A172 (cell line): Measurements from ENCODE around the gene GABRA6. TPM values are rescaled to one million over a fixed set of nuclear protein-coding genes. Genes with fewer than 3 reads are reported as not detected.
"Not testable (repeated sequence)": the region's sequence is repeated elsewhere in the genome, so short reads cannot be mapped to it uniquely, and the experiment has no call there.

Experiments
- DNase-seq: peaks from one replicate; pipeline ENCODE4 v3.0.0-alpha.2; 2015; ENCODE audit warnings: low spot score
- total RNA-seq: library from RNA; depleted of rRNA; stranded (reverse); fragments of >200 nt; shearing (Covaris generic); gene quantifications from 2 replicates; pipeline ENCODE4 v1.2.3, GENCODE V29; 2014; rRNA removed

GABRA6 gene
- not detected in 2 replicates for total RNA-seq

DNA sequence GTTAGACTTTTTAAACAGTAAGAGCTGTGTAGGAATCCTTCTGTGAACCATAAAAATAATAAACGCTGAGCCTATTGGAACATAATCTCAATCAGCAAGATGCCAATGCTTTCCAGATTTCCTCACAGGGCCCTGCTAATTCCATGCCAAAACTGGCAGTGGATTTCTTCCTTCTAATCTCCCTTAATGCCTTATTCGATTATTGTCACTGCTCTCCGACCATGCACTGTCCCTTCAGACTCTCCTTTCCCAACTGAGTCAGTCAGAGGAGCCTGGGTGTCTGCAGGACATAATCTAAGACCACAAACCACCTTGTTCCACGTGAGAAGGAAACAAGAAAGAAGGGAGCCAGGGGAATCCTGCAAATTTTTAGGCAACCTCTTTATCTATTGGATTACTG lies at the start of gene GABRA6:
Gene GABRA6 (plus strand): TSS at position 261 of the 400 bp plus-strand sequence. CDS start 269 bp downstream, outside the sequence.
- DNase-seq = no peak

DNA sequence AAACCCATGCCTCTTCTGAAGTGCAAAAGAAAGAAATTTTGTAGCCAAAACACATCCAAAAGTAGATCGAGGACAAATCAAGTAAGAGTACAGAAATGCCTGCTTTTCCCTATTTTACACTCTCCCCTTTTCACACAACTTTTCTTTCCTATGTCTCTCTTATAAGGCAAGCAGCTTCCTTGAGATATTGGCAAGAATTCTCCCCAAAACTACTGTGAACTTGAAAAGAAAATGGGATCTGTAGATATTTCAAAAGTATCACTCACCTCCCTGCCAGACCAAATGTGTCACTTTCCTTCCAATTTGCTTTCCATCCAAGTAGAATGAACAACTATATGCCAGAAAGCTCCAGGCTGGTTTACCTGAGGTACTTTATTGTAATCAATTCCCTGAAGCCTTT lies 47.9 kb upstream of the GABRA6 start:
- no peak for DNase-seq

DNA sequence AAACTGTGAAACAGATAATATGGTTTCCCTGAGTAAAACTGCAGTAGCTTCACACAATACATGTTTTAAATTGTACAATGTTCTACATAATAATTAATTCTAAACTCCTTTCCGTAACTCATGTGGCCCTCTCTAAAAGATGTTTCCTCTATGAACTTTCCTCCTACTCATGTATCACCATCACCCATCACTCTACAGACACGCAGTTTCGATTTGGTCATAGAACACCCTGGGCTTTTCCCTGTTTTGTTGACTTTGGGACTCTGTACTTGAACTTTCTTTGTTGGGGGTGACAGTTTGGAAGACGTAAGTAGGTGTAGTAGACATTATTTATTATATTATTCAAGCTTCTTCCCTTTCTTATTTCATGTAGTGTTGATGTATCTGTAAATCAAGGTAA lies 44.1 kb upstream of the GABRA6 start:
- DNase-seq = no peak

DNA sequence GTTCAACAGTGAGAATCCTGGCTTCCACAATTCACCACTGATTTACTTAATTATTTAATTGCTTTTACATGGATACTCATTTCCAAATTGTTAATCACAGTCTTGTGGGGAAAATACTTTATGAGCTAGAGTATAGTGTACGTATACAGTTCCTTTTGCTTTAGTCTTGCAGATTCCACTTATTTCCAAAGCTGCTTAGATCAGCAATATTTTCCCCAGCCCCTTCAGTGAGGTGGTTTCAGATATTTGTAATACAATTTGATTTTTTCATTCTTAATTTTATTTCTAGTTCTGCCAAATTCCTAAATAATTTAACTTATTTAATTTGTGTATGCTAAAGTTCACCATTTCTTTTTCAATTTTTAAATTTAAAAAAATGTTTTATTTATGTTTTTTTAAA lies 40.3 kb upstream of the GABRA6 start:
- no peak for DNase-seq

DNA sequence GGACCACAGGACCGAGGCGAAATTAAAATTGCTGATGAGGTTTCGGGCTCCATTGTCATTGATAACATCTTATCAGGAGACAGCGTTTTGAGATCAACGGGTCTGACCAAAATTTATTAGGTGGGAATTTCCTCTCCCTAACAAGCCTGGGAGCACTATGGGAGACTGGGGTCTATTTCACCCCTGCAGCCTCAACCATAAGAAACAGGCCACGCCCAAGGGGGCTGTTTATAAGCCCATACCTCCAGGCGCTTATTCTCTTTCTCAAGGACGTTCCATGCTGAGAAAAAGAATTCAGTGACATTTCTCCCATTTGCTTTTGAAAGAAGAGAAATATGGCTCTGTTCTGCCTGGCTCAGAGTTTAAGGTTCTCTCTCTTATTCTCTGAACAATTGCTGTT lies 33.6 kb upstream of the GABRA6 start:
- not testable (repeated sequence) for DNase-seq

DNA sequence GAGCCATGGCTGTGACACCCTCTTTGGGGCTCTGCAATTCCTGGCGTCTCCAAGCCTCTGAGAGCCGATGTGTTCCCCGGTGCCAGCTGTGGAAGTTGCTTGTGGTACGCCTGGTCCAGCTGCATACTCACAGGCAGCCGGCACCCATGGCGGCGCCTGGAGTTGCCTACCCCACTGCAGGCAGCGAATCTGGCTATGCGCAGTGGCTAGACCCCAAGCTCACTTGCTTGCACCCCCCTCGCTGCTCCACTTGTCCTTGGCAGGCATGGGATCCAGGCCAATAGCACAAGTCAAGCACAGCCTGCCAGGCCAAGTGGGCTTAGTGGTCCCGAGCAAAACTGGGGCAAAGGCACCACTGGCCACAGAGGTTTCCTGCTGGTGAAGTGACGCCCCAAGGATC lies 24.7 kb upstream of the GABRA6 start:
- no peak for DNase-seq

DNA sequence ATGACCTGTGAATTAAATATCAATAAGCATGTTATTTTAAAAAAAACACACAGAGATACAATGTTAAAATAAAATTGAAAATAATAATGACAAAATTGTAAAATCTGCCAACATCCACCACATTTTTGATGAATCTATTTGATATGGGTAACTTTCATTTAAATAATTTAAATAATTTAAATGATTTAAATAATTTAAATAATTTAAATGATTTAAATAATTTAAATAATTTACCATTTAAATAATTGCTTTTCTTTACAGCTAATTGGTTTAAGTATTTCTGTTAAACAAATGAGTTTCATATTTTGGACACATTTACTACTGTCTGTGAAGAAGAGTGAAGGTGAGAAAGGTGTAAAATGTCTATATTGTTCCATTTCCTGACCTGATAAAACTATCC lies 22.1 kb upstream of the GABRA6 start:
- DNase-seq = no peak

DNA sequence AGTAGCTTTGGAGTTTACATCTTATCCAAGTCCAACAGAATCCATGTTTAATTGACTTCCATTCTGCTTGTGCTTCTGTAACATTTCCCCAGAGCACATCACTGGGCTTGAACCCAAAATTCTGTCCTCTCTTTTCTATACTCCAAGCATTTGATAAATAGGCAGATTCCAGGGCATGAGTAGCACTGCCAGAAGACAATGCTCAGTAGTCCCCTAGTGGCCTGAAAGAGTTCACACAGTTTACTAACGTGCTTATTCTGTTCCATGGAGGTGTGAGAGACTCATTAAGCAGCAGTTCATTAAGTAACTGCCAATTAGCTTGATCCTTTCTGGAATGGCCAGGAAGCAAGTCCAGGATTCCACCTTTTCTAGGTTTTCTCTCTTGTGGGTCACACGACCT lies 9.4 kb upstream of the GABRA6 start:
- no peak for DNase-seq

DNA sequence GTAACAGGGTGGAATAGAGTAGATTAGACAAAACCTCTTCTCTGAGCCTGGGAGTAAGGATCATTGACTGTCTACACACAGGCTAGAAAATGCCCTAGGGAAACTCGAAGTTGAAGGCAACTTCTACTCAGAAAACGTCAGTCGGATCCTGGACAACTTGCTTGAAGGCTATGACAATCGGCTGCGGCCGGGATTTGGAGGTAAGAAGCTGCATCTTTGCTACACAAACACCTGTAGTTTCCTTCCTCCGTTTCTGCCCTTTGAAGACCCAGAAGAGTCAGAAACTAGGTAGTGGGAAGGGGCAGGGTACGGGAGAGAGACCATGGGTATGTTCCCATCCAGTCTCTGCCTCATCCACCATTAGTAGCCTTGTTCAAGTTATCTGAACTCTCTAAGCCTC lies 628 bp downstream of the GABRA6 start:
- no peak for DNase-seq

DNA sequence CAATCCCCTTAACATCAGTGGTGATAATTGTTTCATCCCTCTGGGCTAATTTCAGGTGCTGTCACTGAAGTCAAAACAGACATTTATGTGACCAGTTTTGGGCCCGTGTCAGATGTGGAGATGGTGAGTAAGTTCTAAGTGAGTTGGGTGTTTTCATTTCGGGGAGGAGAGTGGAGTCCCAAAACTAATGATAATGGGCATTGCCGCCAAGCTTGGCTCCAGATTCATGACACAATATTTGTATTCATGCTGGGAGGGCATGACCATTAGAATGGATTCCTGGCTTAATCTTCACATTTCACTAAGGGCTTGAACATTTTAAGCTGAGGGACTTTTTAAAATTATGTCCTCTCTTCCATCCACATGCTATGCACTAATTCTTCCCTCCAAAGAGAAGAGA lies 1.4 kb downstream of the GABRA6 start:
- DNase-seq = no peak

DNA sequence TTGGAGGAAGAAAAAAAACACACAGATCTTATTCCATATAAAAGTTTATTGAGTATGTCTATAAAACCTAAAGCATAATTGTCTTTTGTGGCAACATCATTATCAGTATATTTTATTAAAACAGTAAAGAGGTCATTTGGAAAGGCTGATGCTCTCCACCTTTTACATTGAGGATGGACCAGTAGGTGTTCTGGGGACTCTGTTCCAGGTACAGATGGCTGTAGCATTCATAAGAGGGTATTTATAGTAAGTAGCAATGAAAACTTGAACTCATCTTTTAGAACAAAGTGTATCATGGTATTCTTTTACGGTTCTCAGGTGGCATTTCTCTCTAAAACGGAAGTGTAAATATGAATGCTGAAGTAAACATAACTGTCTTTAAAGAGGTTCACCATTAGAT lies 1.8 kb downstream of the GABRA6 start:
- no peak for DNase-seq

DNA sequence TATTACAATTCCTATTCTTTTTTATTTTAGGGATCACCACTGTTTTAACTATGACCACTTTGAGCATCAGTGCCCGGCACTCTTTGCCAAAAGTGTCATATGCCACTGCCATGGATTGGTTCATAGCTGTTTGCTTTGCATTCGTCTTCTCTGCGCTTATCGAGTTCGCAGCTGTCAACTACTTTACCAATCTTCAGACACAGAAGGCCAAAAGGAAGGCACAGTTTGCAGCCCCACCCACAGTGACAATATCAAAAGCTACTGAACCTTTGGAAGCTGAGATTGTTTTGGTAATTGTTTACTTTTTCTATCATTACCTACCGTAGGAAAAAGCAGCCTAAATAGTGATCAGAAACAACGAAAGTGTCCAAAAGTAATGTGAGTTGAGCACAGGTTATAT lies 6.4 kb downstream of the GABRA6 start:
- DNase-seq = no peak

DNA sequence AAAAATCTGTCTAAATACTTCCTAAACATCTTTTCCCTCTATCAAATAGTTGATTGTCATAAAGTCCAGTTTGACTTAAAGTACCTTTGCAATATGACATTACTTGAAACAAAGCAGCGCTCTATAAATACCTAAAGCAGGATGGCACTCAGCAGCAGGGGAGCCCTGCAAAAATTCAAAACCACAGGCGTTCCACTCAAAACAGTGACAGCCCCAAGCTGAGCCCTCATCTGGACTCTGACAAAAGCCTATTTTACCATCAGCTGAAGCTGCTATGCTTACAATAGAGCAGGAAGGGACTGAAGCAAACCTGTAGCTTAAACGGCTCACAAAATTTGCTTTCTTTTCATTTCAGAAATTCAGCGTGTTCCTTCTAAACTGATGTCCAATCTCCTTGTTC lies 11.5 kb downstream of the GABRA6 start:
- DNase-seq = no peak

DNA sequence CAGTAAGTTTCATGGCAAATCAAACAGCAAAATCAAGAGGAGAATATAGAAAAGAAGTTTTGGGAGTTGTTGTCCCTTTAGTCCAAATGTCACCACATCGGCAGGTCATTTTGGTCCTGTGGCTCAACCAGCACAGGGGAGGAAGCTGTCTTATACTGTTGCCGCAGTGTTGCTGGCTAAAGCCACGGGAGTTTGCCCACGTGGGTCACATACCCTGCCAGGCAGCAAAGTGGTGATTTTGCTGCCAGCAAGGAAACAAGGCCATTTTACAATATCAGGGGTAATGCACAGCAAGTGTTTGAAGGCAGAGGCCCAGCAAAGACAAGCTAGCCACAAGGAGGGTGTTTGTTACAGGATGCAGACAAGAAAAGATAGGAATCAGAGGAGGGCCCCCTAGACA lies 14.5 kb downstream of the GABRA6 start:
- DNase-seq = no peak

DNA sequence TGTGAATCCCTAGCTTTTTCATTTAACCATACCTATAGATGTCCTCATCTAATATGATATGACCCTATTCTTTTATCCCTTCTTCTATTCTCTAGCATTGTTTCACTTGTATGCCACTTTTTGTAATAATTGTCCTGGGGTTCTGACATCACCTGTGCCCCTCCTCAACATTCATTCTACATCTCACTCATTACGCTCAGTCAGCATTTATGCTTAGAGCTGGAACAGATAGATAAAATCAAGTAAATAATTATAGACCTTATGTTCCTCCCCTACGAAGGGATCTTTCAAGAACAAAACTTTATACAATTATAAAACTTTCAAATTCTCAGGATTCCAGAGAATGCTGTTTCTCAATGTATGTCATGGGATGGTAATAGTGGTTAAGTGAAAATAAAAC lies 18.0 kb downstream of the GABRA6 start:
- no peak for DNase-seq

DNA sequence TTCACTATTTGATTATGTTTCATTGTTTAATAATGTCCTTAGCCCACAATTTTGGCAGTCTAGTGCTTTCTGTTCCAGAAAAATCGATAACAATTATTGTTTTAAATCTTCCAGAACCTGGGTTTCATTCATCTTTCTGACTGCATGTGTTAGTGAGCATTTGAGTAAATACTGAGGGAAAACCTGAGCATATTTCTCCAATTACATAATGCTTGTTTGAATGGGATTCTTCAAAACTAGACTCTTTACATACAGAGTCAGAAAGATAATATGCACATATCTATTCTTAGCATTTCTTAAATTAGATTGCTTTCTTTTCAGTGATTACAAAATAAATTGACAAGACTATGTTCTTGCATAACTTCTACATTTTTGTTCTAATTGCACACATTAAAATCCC lies 21.9 kb downstream of the GABRA6 start:
- DNase-seq = no peak

DNA sequence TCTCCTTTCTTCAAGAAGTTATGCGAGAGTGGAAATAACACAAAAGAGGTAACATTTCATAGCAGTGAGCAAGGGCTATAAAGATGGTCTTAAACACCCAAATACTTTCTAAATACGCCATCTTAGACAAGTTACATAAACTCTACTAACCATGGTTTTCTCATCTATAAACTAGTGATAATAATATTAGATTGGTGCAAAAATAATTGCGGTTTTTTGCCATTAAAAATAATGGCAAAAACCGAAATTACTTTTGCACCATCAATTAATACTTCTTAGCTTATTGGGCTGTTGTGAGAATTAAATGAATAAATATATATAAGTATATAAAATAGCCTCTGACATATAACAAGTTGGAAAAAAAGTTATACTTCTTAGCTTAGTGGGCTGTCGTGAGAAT lies 23.7 kb downstream of the GABRA6 start:
- no peak for DNase-seq

DNA sequence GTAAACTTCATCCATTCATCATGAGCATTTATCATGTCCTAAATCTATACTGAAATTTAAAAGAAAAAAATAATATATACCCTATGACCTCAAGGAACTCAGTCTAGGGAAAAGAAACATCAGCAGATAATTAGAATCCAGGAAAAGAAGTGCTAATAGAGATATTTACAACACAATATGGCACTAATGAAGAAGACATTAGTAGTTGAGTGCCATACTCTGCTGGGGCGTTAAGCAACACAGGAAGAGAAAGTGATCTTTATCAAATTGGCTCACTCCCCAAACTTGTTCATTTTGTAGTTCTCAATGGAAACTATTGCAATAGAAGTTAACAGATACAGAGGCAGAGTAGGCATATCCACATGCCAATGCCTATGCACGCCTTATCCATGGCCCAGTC lies 27.5 kb downstream of the GABRA6 start:
- no peak for DNase-seq

DNA sequence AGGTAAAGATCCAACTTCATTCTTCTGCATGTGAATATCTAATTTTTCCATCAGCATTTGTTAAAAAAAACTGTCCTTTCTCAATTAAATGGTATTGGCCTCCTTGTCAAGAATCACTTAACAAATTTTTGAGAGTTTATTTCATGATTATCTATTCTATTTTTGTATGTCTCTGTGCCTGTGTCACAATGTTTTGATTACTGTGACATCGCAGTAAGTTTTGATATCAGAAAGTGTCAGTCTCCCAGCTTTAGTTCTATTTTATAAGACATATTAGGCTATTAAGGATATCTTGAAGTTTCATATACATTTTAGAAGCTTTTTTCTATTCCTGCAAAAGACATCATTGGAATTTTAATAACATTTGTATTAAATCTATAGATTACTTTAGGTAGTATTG lies 33.6 kb downstream of the GABRA6 start:
- no peak for DNase-seq

DNA sequence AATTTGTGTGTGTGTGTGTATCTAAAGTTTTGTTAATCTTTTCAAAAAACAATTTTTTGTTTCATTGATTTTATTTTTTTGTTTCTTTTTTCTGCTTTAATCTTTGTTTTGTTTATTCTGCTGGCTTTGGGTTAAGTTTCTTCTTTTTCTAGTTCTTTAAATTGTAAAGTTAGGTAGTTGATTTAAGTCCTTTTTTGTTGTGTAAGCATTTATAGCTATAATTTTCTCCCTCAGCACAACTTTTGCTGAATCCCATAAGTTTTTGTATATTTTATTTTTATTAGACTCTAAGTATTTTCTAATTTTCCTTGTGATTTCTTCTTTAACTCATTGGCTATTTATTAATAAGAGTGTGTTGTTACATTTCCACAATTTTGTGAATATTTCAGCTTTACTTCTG lies 34.9 kb downstream of the GABRA6 start:
- no peak for DNase-seq

DNA sequence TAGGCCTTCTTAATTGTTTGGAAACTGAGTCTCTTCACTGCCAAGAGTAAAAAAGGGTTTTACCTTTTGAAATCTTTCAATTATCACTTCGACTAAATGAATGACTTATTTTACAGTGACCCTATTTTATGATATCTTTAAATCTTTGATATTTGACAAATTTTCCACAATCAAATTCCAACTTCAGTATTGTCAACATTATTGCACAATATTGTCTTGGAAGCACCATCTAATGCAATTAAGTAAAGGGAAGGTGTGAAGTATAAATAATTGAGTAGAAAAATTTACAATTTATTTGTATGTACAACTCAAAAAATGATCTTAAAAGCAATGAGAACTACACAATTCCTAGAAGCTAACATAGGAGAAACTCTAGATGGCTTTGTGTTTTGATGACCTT lies 49.2 kb downstream of the GABRA6 start:
- no peak for DNase-seq

DNA sequence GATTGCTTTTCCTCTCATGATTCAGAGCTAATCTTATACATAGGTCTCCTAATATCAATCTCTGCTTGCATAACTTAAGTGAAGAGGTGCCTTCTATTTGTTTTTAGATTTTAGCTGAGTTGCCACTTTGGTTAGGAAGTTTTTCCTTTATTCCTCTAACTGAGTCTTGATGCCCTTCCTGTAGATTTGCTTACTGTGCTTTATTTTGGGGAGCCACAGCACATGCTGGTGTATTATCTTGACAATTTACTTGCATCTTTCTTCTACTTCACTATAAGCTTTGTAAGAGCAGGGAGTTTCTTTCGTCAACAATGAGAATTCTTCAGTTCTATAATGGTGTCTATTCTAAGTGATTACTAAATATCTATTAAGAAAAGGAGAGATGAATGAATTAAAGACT lies 54.9 kb downstream of the GABRA6 start:
- DNase-seq = no peak

DNA sequence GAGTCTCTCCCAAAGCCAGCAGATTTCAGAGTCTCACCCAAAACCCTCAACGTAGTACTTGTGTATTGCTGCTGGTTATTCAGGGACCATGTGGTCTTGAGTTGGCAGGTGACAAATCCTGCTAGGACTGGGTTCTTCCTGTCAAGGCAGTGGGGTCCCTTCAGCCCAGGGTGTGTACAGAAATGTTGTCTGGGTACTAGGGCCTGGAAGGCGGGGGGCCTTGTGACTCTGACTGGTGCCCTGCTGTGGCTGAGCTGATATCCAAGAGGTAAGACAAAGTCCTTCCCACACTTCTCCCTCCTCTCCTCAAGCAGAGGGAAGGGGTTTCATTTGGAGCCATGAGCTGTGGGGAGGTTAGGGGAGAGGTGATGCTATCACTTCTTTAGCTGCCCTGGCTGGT lies 58.8 kb downstream of the GABRA6 start:
- no peak for DNase-seq

DNA sequence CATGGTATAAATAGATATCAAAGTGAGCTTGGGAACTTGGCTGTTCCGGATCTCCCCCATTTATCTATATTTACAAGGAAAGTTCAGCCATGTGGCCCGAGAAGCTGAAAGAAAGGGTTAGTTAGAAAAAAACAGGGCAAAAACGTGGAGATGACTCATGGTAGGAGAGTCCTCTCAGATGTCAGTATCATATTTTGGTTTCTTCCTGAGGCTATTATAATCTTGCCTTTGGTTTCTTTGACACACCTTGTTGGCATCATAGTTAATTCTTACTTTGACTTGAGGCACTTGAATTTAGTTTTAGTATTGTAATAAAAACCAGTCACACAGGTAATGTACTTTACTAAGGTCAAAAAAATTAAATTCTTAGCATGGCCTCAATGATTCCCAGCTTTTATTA lies 59.9 kb downstream of the GABRA6 start:
- no peak for DNase-seq

DNA sequence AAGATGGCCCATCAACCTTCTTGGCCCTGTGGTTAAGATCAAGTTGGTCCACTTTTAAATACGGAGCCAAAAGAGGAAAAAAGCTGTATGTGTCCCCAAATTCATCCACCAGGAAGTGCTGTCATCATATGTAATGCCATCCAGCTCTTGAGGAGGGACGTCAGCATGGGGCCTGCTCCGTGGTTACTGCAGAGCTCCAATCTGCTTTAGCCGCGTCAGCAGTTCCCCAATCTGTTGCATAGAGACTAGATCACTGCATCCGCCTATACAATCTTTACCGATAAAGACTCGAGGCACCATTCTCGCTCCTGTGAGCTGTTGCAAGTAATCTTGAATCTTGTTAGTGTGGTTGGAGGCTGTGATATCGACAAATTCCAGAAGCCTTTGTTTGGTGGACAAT lies 65.7 kb downstream of the GABRA6 start:
- DNase-seq = no peak
